Measurements from ENCODE around the gene GTF2IRD2.
A peak's percentile ranks its signal among the peaks of the same experiment; 100 is the strongest.
"Not testable (repeated sequence)": the region's sequence is repeated elsewhere in the genome, so short reads cannot be mapped to it uniquely, and the experiment has no call there.

Gene GTF2IRD2

DNA sequence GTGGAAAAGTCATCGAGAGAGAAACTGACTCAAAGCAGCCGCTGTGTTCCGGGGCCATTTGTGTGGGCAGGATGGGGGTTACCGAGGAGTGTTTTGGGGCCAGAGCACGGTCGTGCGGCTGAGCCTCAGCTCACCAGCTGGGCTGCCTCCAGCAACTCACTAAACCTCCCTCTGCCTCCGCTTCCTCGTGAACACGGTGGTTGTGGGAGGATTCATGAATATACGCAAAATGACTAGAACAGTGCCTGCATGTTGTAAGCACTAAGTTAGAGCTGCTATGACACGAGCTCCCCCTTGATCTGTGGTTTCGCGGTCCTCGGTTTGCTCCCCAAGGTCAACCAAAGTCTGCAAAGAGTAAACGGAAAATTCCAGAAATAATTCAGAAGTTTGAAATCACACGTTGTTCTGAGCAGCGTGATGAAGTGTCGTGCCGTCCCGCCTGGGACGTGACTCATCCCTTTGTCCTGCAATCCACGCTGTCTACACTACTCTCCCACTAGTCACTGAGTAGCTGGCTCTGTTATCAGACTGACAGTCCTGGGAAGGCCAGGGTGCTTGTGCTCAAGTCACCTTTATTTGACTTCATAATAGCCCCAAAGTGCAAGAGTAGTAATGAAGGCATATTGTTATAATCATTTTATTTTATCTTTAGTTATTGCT lies 31.1 kb downstream of the GTF2IRD2 start:
- DNase-seq (ENCODE audit: low spot score); H3K27me3 Mint-ChIP-seq (ENCODE audit: low read depth); H3K36me3 Mint-ChIP-seq (ENCODE audit: low read depth); H3K27ac Mint-ChIP-seq; H3K9me3 Mint-ChIP-seq; H3K4me3 Mint-ChIP-seq; H3K4me1 Mint-ChIP-seq (ENCODE audit: low read depth): not testable (repeated sequence)

DNA sequence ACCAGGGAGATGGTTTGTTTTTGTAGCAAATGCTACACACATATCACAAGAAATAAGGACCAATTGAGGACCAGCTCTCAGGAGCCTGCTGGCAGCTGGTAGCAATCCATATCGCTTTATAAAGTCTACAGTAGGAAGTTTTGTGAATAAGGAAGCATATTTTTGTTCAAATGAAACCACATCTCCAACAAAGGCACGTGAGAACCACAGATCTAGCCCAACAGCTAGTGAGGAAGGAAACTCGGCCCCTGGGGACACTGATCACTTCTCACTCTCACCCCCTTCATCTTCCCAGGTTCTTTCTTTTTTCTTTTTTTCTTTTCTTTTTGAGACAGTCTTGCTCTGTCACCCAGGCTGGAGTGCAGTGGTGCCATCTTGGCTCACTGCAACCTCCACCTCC lies 35.5 kb downstream of the GTF2IRD2 start:
- H3K36me3 Mint-ChIP-seq (ENCODE audit: low read depth); DNase-seq (ENCODE audit: low spot score); H3K27me3 Mint-ChIP-seq (ENCODE audit: low read depth); H3K27ac Mint-ChIP-seq; H3K4me3 Mint-ChIP-seq; H3K9me3 Mint-ChIP-seq; H3K4me1 Mint-ChIP-seq (ENCODE audit: low read depth): not testable (repeated sequence)

DNA sequence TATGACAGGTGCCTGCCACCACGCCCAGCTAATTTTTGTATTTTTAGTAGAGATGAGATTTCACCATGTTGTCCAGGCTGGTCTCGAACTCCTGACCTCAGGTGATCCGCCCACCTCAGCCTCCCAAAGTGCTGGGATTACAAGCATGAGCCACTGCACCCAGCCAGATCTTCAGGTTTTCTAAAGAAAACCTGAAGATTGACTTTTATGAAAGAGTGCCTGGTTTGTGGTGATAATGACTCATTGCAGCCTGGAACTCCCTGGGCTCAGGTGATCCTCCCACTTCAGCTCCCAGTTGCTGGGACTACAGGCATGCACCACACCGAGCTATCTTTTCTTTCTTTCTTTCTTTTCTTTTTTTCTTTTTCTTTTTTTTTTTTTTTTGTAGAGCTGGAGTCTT lies 52.8 kb downstream of the GTF2IRD2 start:
- not testable (repeated sequence) for H3K36me3 Mint-ChIP-seq (ENCODE audit: low read depth); H3K27ac Mint-ChIP-seq; H3K4me1 Mint-ChIP-seq (ENCODE audit: low read depth); H3K4me3 Mint-ChIP-seq; H3K9me3 Mint-ChIP-seq; H3K27me3 Mint-ChIP-seq (ENCODE audit: low read depth)
- peak; percentile 30 for DNase-seq (ENCODE audit: low spot score)

DNA sequence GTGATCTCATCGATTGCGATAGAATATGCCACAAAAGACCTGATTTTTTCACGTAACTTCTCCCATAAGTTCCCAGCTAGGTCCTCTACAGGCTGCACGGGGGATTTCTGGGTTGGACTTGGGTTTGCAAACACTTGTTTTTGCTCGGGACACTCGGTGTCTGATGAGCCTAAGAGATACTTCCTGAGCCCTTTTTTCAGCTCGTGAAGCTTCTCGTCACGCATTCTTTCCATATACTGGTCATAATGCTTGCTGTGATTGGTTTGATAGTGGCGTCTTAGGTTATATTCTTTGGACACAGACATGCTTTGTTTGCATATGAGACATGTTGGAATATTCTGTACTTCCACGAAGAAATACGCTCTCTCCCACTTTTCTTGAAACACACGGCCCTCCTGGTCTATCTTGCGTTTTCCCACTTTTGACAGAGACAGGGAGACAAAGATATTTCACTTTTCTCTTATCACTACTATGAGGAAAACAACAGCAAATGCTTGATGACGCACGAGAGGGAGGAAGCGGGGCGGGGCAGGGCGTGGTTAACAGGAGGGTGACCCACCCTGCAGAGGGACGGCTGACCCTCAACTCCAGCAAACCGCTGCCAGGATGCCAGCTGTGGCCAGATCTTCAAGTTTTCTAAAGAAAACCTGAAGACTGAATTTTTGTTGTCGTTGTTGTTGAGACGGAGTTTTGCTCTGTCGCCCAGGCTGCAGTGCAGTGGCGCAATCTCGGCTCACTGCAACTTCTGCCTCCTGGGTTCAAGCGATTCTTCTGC lies 53.4 kb downstream of the GTF2IRD2 start:
- H3K4me1 Mint-ChIP-seq (ENCODE audit: low read depth); DNase-seq (ENCODE audit: low spot score); H3K27me3 Mint-ChIP-seq (ENCODE audit: low read depth); H3K4me3 Mint-ChIP-seq; H3K36me3 Mint-ChIP-seq (ENCODE audit: low read depth); H3K9me3 Mint-ChIP-seq; H3K27ac Mint-ChIP-seq: not testable (repeated sequence)

- H3K27ac Mint-ChIP-seq; H3K9me3 Mint-ChIP-seq; H3K27me3 Mint-ChIP-seq (ENCODE audit: low read depth); H3K36me3 Mint-ChIP-seq (ENCODE audit: low read depth); H3K4me3 Mint-ChIP-seq; H3K4me1 Mint-ChIP-seq (ENCODE audit: low read depth); DNase-seq (ENCODE audit: low spot score): not testable (repeated sequence)
These were observed 62.1 kb downstream of the GTF2IRD2 start for GRCh38 chr7:74789200-74789736.

GRCh38 chr7:74788369-74789150 lies 62.8 kb downstream of the GTF2IRD2 start:
- not testable (repeated sequence) for H3K27me3 Mint-ChIP-seq (ENCODE audit: low read depth); H3K27ac Mint-ChIP-seq; H3K9me3 Mint-ChIP-seq; H3K4me1 Mint-ChIP-seq (ENCODE audit: low read depth); H3K36me3 Mint-ChIP-seq (ENCODE audit: low read depth); H3K4me3 Mint-ChIP-seq
- DNase-seq (ENCODE audit: low spot score) = peak; percentile 95

- H3K36me3 Mint-ChIP-seq (ENCODE audit: low read depth); DNase-seq (ENCODE audit: low spot score); H3K27me3 Mint-ChIP-seq (ENCODE audit: low read depth); H3K4me3 Mint-ChIP-seq; H3K4me1 Mint-ChIP-seq (ENCODE audit: low read depth); H3K9me3 Mint-ChIP-seq; H3K27ac Mint-ChIP-seq: not testable (repeated sequence)
These were observed 67.8 kb downstream of the GTF2IRD2 start for GRCh38 chr7:74783595-74783994.

DNA sequence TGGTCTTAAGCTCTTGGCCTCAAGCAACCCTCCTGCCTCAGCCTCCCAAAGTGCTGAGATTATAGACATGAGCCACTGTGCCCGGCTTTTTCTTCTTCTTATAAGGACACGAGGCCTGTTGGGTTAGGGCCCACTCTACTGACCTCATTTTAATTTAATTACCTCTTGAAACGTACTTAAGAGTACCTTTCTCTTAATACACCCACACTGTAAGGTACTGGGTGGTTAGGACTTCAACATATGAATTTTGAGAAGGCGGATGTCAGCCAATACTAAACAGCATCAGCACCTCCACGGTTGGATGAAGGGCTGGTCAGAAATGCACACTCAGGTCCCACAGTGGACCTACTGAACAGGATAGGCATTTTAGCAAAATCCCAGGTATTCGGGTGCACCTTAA lies 69.7 kb downstream of the GTF2IRD2 start:
- H3K27me3 Mint-ChIP-seq (ENCODE audit: low read depth); H3K9me3 Mint-ChIP-seq; H3K36me3 Mint-ChIP-seq (ENCODE audit: low read depth); H3K4me1 Mint-ChIP-seq (ENCODE audit: low read depth); H3K4me3 Mint-ChIP-seq; H3K27ac Mint-ChIP-seq; DNase-seq (ENCODE audit: low spot score): not testable (repeated sequence)

DNA sequence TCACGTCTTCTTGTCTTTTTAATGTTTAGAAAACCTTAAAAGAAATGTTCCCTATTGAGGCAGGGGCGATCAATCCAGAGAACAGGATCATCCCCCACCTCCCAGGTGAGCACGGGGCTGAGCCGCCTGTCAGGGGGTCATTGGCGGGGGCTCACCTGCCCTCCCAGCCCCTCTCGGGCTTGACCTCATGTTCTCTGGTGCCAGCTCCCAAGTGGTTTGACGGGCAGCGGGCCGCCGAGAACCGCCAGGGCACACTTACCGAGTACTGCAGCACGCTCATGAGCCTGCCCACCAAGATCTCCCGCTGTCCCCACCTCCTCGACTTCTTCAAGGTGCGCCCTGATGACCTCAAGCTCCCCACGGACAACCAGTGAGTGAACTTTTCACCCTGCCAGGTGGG lies 72.4 kb downstream of the GTF2IRD2 start:
- not testable (repeated sequence) for DNase-seq (ENCODE audit: low spot score); H3K27me3 Mint-ChIP-seq (ENCODE audit: low read depth); H3K27ac Mint-ChIP-seq; H3K4me1 Mint-ChIP-seq (ENCODE audit: low read depth); H3K4me3 Mint-ChIP-seq; H3K36me3 Mint-ChIP-seq (ENCODE audit: low read depth); H3K9me3 Mint-ChIP-seq

- not testable (repeated sequence) for H3K4me1 Mint-ChIP-seq (ENCODE audit: low read depth); H3K4me3 Mint-ChIP-seq; H3K36me3 Mint-ChIP-seq (ENCODE audit: low read depth); DNase-seq (ENCODE audit: low spot score); H3K27ac Mint-ChIP-seq; H3K9me3 Mint-ChIP-seq; H3K27me3 Mint-ChIP-seq (ENCODE audit: low read depth)
These were observed 76.3 kb downstream of the GTF2IRD2 start for GRCh38 chr7:74775111-74775510.

DNA sequence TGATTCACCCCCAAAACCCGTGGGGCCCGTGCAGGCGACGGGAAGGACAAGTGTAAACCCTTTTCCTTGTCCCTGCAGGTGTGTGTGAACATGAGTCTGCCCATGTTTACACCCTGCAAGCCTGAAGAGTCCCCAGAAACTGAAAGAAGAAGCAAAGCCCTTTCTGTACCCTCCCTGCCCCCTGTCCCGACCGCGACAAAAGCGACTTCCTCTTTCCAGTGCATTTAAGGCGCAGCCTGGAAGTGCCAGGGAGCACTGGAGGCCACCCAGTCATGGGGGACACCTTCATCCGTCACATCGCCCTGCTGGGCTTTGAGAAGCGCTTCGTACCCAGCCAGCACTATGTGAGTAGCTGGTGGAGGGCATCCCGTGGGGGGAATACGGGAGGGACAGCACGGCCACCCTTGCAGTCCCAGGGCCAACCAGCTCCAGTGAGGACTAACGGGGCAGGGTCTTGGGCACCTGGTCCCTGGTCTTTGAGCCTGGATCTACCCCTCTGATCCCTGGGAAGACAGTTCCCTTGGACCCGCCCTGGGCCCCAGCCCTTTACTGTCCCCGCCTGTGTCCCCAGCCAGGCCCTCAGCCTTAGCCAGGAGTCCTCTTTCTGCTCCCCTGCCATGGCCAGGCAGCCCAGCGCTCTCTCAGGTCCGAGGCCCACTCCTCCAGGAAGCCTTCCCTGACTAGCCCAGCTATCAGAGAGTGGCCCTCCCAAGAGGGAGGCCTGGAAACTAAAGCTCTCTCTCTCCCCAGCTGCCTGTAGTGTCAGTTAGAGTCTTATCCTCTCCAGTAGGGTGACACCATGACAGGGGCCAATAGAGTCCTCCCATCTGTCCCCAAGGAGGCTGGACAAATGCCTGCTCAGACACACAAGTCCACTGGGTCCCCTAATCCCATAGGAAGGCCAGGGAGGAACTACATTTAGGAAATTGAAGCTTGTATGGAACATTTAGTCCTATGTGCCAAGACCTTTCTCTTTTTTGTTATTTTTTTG lies 77.3 kb downstream of the GTF2IRD2 start, which contains the start of gene NCF1:
TSS of gene NCF1 (plus strand) at position 252 of the 991 bp plus-strand sequence. CDS start at position 273, 21 bp downstream.
- not testable (repeated sequence) for H3K27ac Mint-ChIP-seq; H3K36me3 Mint-ChIP-seq (ENCODE audit: low read depth); DNase-seq (ENCODE audit: low spot score); H3K4me1 Mint-ChIP-seq (ENCODE audit: low read depth); H3K9me3 Mint-ChIP-seq; H3K27me3 Mint-ChIP-seq (ENCODE audit: low read depth); H3K4me3 Mint-ChIP-seq

DNA sequence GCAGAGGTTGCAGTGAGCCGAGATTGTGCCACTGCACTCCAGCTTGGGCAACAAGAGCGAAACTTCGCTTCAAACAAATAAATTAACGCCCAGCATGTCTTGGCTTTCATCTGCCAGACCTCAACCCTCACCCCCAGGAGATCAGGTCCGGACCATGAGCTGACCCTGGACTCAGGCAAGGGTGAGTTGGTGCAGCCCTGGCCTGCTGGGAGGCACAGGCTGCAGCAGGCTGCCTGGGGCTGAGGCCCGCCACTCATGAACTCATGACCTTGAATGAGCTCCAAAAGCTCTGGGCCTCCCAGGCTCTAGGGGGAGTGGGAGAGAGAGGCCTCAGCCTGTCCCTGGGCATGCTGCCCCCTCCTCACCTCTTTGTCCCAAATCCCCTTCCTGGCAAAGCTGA lies 79.3 kb downstream of the GTF2IRD2 start:
- H3K27me3 Mint-ChIP-seq (ENCODE audit: low read depth); H3K36me3 Mint-ChIP-seq (ENCODE audit: low read depth); H3K4me1 Mint-ChIP-seq (ENCODE audit: low read depth); DNase-seq (ENCODE audit: low spot score); H3K4me3 Mint-ChIP-seq; H3K27ac Mint-ChIP-seq; H3K9me3 Mint-ChIP-seq: not testable (repeated sequence)

DNA sequence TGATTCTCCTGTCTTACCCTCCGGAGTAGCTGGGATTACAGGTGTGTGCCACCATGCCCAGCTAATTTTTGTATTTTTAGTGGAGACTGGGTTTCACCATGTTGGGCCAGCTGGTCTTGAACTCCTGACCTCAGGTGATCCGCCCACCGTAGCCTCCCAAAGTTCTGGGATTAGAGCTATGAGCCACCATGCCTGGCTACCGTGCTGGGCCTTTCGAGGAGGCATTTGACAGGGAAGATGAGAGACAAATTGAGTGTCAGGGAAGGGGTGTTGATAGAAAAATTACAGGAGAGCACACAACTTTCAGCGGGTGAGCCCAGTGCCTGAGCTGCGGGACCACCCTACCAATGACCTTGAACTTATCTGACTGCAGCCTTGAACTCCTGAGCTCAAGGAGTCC lies 81.3 kb downstream of the GTF2IRD2 start:
- H3K27me3 Mint-ChIP-seq (ENCODE audit: low read depth); H3K4me1 Mint-ChIP-seq (ENCODE audit: low read depth); H3K27ac Mint-ChIP-seq; H3K36me3 Mint-ChIP-seq (ENCODE audit: low read depth); H3K4me3 Mint-ChIP-seq; DNase-seq (ENCODE audit: low spot score); H3K9me3 Mint-ChIP-seq: not testable (repeated sequence)
